Loucy (cell line): ENCODE results near the gene TTBK1.

Experiments
- CTCF ChIP-seq: fragments of 200-600 bp; sonication (generic); conservative IDR thresholded peaks from 2 replicates; pipeline ENCODE4 v1.5.1; 2014; ENCODE audit warnings: mild to moderate bottlenecking, antibody characterized with exemption, low read length
- EZH2phosphoT487 ChIP-seq: fragments of 200-600 bp; IDR thresholded peaks from 2 replicates; pipeline ENCODE4 v1.6.1; 2018; ENCODE audit warnings: antibody characterized with exemption, mild to moderate bottlenecking, moderate library complexity, borderline replicate concordance

GRCh38 chr6:43269273-43270007 is 26.2 kb downstream of the TTBK1 start:
- TF ChIP-seq CTCF (no peak), EZH2phosphoT487 (no peak)
